Measurements from ENCODE around the gene CANT1. TPM values are rescaled to one million over a fixed set of nuclear protein-coding genes. Genes with fewer than 3 reads are reported as not detected.
"Not testable (repeated sequence)": the region's sequence is repeated elsewhere in the genome, so short reads cannot be mapped to it uniquely, and the experiment has no call there.

The CANT1 gene
- total RNA-seq, 4 donors from 2014 or later = 18.1 to 39.4 (median 28.4) TPM

- TF ChIP-seq POLR2A (IDR thresholded peaks at IDR 0.05) (no peak), CTCF (IDR thresholded peaks at IDR 0.05) (no peak)
- WGBS, 2 donors = 60 to 72% methylated on average over 9 of the region's 9 CpGs
- no peak overlapping the region for H3K4me3 ChIP-seq (ENCODE audit: low read depth, poor library complexity, severe bottlenecking)
- peak in 1 of 2 donors; percentile 67 for DNase-seq (ENCODE audit: low spot score in 2 of 2)
- intact Hi-C loops (cut with DNase I; ENCODE audit: low total_unique reads) = no loop called here
These were observed 23.6 kb upstream of the CANT1 start for GRCh38 chr17:79033046-79033616.

GRCh38 chr17:79031996-79032875 is 22.7 kb upstream of the CANT1 start:
- DNase-seq (ENCODE audit: low spot score in 2 of 2) = peak in 1 of 2 donors; percentile 84
- 51 to 63% methylated on average over 26 of the region's 26 CpGs for WGBS, 2 donors
- intact Hi-C loops (cut with DNase I; ENCODE audit: low total_unique reads) = no loop called here
- TF ChIP-seq POLR2A (IDR thresholded peaks at IDR 0.05) = no peak
- no peak for TF ChIP-seq CTCF (IDR thresholded peaks at IDR 0.05)
- no peak overlapping the region for H3K4me3 ChIP-seq (ENCODE audit: low read depth, poor library complexity, severe bottlenecking)

GRCh38 chr17:79030636-79031035 is 21.1 kb upstream of the CANT1 start:
- intact Hi-C loops (cut with DNase I; ENCODE audit: low total_unique reads); H3K4me3 ChIP-seq (ENCODE audit: low read depth, poor library complexity, severe bottlenecking): not testable (repeated sequence)
- 86 to 94% methylated on average over 12 of the region's 12 CpGs for WGBS, 2 donors
- peak in 1 of 2 donors; percentile 68 for DNase-seq (ENCODE audit: low spot score in 2 of 2)

- intact Hi-C loops (cut with DNase I; ENCODE audit: low total_unique reads) = no loop called here
- WGBS, 2 donors = 74 to 88% methylated on average over 14 to 16 of the region's 16 CpGs
- TF ChIP-seq CTCF (IDR thresholded peaks at IDR 0.05) (no peak), POLR2A (IDR thresholded peaks at IDR 0.05) (no peak)
- H3K4me3 ChIP-seq (ENCODE audit: low read depth, poor library complexity, severe bottlenecking) = no peak overlapping the region
- peak in 1 of 2 donors; percentile 80 for DNase-seq (ENCODE audit: low spot score in 2 of 2)
These were observed 19.9 kb upstream of the CANT1 start for GRCh38 chr17:79029327-79030009.

- TF ChIP-seq POLR2A (IDR thresholded peaks at IDR 0.05) (no peak), CTCF (IDR thresholded peaks at IDR 0.05) (no peak)
- H3K4me3 ChIP-seq (ENCODE audit: low read depth, poor library complexity, severe bottlenecking) = no peak overlapping the region
- DNase-seq (ENCODE audit: low spot score in 2 of 2) = peak in 1 of 2 donors; percentile 83
- 57 to 71% methylated on average over 17 of the region's 17 CpGs for WGBS, 2 donors
- intact Hi-C loops (cut with DNase I; ENCODE audit: low total_unique reads) = no loop called here
These were observed 19.1 kb upstream of the CANT1 start for GRCh38 chr17:79028496-79029326.
